Adrenal gland (tissue), 5 donors: ENCODE measurements around the gene IFT20.
A peak's percentile ranks its signal among the peaks of the same experiment; 100 is the strongest.

Experiments used
- POLR2A ChIP-seq, 2 donors: fragments of 450-650 bp; IDR thresholded peaks; one replicate each; pipeline ENCODE4 v1.6.1; 2017; ENCODE audit warnings: antibody characterized with exemption in 2 of 2, mild to moderate bottlenecking in 2 of 2, moderate library complexity in 1 of 2
- TF ChIP-seq, protein P1 (sequence below), 6 experiments: fragments of 450-650 bp in 4 of 6; fragments of 200-600 bp in 2 of 6; sonication (generic) in 1 of 6; IDR thresholded peaks; 1 replicate in 5 of 6; 2 replicates in 1 of 6; pipeline versions ENCODE4 v1.5.1 to v1.8.0; 2016 to 2021; ENCODE audit warnings: antibody characterized with exemption in 6 of 6, mild to moderate bottlenecking in 2 of 6, moderate library complexity in 1 of 6
- donor health status: DM: no; HTN: no; CAD: no.

DNA sequence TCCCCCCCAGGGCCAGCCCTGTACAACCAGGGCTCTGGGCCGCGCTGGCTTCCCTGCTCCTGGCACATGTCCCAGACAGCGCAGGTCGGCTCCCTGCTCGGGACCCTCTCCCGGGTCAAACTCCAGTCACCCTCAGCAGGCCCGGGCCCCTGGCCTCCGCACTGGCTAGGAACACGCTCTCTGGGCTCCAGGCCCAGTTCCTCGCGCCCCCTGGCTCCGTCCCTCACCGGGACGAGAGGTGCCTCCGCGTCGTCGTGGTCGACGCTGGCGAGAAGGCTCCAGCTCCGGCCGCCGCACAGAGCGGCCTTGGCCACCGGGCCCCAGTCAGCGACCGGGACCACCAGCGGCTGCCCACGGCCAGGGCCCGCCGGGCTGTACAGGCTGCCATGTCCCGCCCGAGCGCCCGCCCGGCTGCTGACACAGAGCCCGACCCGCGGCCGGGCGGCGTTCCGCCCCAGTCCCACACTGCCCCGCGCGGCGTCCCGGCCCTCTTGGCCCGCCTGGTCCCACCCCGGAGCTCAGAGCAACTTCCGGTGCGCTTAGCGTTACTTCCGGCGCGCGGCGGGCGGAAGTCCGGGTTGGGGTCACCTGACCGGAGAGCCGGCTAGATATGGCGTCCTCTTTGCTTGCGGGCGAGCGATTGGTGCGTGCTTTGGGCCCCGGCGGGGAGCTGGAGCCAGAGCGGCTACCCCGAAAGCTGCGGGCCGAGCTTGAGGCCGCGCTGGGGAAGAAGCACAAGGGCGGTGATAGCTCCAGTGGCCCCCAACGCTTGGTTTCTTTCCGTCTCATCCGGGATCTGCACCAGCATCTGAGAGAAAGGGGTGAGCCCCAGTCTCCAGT is 22.0 kb upstream of the IFT20 start, which contains the start of gene POLDIP2:
- TF ChIP-seq, protein P1, sequence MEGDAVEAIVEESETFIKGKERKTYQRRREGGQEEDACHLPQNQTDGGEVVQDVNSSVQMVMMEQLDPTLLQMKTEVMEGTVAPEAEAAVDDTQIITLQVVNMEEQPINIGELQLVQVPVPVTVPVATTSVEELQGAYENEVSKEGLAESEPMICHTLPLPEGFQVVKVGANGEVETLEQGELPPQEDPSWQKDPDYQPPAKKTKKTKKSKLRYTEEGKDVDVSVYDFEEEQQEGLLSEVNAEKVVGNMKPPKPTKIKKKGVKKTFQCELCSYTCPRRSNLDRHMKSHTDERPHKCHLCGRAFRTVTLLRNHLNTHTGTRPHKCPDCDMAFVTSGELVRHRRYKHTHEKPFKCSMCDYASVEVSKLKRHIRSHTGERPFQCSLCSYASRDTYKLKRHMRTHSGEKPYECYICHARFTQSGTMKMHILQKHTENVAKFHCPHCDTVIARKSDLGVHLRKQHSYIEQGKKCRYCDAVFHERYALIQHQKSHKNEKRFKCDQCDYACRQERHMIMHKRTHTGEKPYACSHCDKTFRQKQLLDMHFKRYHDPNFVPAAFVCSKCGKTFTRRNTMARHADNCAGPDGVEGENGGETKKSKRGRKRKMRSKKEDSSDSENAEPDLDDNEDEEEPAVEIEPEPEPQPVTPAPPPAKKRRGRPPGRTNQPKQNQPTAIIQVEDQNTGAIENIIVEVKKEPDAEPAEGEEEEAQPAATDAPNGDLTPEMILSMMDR (IDR thresholded peaks at IDR 0.05), result no peak
- peak; percentile 94 to 95 for TF ChIP-seq POLR2A (IDR thresholded peaks at IDR 0.05)
